GM03348 (cell line): Measurements from ENCODE around the gene SELPLG.
"Not testable (repeated sequence)": the region's sequence is repeated elsewhere in the genome, so short reads cannot be mapped to it uniquely, and the experiment has no call there.

Experiments used
- DNase-seq: peaks from one replicate; pipeline ENCODE4 v3.0.0; 2012; ENCODE audit warnings: low spot score

Gene SELPLG

DNA sequence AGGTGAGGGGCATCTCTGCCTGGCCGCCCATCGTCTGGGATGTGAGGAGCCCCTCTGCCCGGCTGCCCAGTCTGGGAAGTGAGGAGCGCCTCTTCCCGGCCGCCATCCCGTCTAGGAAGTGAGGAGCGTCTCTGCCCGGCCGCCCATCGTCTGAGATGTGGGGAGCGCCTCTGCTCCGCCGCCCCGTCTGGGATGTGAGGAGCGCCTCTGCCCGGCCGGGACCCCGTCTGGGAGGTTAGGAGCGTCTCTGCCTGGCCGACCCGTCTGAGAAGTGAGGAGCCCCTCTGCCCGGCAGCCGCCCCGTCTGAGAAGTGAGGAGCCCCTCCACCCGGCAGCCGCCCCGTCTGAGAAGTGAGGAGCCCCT, 22.1 kb upstream of the SELPLG start:
- DNase-seq: not testable (repeated sequence)

GRCh38 chr12:108654622-108655021, 20.9 kb upstream of the SELPLG start:
- not testable (repeated sequence) for DNase-seq

GRCh38 chr12:108653922-108654321, 20.2 kb upstream of the SELPLG start:
- no peak for DNase-seq

GRCh38 chr12:108653082-108653516, 19.4 kb upstream of the SELPLG start:
- no peak for DNase-seq

DNA sequence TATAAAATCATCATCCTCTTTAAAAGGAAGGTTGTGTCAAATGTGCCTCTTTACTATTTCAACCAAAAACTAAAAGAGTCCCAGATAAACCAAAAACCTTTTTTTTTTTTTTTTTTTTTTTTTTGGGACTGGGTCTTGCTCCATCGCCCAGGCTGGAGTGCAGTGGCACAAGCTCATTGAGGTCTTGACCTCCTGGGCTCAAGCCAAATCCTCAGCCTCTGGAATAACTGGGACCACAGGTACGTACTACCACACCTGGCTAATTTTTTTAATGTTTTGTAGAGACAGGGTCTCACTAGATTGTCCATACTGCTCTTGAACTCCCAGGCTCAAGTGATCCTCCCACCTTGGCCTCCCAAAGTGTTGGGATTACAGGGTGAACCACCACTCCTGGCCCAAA, 16.4 kb upstream of the SELPLG start:
- DNase-seq: no peak

DNA sequence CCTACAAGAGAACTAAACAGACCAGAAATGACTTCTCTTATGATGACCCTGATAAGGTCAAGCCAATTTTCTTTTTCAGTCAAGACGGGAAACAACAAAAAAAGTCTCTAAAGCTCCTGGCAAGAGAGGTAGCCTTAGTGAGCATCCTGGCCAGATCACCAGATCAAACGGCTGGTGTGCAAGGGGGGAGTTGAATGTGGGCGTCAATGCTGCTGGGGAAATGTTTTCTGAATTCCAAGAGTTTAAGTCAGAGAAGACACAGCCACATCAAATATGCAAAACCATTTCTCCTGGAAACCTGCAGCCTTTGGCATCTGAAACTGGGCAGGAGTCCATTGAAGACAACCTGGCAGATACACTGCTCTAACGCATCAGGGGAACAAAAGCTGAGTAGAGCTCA, 16.0 kb upstream of the SELPLG start:
- DNase-seq: peak; percentile 85

- peak; percentile 50 for DNase-seq
Measured at GRCh38 chr12:108649126-108649525, 15.4 kb upstream of the SELPLG start.

DNA sequence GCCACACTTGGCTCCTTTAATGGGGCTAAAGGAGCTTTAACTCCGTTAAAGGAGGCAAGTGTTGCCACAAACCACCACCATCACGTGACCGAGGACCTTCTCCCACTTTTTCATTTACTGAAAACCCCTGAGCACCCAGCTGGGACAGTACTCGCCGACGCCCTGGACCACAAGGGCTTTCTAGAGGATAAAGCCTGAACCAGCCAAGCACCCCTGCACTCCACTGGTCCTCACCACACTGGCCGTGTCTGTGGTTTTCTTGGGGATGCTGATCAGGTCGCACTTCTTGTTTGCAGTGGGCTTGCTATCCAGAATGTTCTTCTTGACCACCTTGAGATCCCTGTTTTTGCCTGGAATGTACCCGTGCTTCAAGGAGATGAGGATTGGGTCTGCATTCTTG, 14.7 kb upstream of the SELPLG start:
- no peak for DNase-seq

GRCh38 chr12:108647585-108648287, 14.0 kb upstream of the SELPLG start:
- DNase-seq: no peak

GRCh38 chr12:108646600-108647579, 13.2 kb upstream of the SELPLG start:
- no peak for DNase-seq

DNA sequence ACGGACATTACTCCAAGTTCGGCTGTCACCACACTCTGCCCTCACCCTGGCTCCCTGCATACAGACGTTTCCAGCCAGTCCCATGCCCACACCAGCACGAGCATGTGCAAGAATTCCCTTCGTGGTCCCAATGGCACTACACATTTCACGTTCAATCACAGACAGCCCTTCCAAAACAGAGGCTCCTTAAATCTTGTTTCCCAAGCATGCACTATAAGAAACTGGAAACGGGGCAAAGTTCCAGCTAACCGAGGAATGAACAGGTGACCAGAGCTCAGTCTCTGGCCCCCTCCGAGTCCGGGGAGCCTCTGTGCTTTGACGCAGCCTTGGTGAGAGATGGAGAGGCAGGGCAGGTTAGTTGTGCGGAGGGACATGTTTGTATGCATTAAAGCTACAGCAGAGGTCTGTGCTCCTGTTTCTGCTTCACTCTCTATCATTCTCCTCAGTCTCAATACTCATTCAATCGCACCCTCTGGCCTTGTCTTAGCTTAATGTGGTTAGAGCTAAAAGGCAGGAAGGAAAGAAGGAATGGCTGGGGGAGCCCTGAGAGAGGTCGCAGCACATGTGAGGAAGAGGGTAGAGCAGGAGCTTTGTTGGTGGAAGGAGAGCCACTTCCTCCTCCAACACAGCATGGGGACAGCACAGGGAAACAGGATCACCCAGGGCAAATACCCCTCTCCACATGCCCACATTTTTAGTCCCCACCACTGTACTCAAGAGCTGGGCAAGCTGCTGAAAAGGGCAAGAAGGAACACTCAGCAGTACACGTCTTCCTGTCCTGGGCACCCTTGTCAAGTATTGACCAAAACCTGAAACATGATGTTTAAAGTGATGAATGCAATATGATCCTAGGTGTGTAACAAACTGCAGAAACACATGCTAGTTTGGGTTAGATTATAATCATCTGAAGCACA, 12.2 kb upstream of the SELPLG start:
- no peak for DNase-seq

- no peak for DNase-seq
Measured at GRCh38 chr12:108644811-108645120, 11.1 kb upstream of the SELPLG start.

DNA sequence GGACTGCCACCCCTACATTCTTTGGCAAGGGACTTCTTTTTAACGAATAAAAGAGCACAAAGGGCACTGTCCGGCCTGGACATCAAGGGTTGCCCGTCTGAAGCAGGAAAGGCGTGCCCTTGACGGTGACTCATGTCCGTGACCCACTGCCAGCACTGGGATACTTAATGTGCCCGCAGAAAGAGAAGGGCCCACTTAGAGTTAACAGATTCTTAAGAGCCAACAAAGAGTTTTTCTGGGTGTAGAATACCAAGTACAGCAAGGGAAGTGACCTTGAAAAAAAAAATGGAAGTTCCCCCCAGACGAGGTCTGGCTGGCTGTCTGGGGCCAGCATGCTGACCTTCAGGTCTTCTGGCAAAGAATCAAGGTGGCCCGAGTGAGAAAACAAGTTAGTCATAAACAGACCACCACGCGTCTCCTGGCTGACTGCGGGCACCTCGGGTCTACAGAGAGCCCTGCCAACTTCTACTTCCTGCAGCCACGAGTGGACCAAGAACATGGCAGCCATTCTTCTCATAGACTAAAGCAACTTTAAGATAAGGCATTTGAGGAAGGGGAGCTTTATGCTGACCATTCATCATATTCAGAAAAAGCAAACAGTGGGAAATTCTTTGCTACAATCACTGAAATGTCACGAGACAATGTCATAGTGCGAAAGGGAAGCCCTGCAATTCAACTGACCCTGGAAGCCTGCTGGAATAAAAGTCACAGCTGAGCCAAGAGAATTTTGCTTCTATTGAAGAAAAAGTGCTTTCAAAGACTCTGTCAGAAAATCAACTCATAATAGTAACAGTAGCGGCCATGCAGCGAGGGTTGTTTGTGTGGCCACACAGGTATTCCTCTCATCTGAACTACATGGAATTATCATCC, 10.5 kb upstream of the SELPLG start:
- DNase-seq: no peak

GRCh38 chr12:108642899-108643654, 9.4 kb upstream of the SELPLG start:
- no peak for DNase-seq

- DNase-seq: no peak
Measured at GRCh38 chr12:108642269-108642870, 8.7 kb upstream of the SELPLG start.

GRCh38 chr12:108641446-108642268, 8.0 kb upstream of the SELPLG start:
- DNase-seq: no peak

DNA sequence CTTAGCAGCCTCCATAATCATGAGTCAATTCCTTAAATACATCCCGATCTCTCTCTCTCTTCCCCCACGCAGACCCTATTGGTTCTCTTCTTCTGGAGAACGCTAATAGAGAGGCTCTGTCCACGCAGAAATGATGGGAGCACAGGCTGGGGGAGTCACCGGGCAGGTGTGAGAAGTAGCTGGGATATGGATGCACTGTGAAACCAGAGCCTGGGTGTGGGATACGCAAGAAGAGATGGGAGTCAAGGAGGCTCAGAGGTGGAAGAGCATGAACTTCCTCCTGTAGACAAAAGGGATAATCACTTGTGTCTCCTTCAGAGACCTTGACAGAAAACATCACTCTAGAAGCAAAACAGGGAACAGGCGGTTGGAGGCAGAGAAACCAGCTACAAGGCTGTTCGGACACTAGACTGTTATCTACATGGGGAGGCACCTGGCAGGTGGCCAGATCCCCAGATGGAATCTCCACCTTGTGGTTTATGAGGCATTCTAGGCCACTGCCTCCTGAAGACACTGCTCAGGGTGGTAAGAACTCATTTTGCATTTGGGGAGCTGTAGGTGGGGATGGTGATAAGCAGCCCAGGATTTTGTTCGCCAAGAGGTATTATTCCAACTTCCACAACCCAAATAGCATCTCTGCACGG, 7.2 kb upstream of the SELPLG start:
- no peak for DNase-seq

GRCh38 chr12:108638997-108639822, 5.5 kb upstream of the SELPLG start:
- DNase-seq: no peak
